Gastroesophageal sphincter (tissue), 3 donors: ENCODE measurements around the gene DHX35.

ENCODE experiments used
- CTCF ChIP-seq, 4 experiments: fragments of 200-600 bp in 2 of 4; fragments of 450-650 bp in 2 of 4; sonication (generic) in 1 of 4; IDR thresholded peaks; one replicate each; pipeline ENCODE4 v1.5.1; 2017 to 2019; ENCODE audit warnings: antibody characterized with exemption in 4 of 4, mild to moderate bottlenecking in 2 of 4, moderate library complexity in 2 of 4
- EP300 ChIP-seq: sonication (generic); formaldehyde crosslinking; IDR thresholded peaks from one replicate; pipeline ENCODE4 v1.6.1; 2017; ENCODE audit warnings: antibody characterized with exemption, mild to moderate bottlenecking
- POLR2A ChIP-seq, 2 donors: fragments of 450-650 bp; IDR thresholded peaks; one replicate each; pipeline ENCODE4 v1.6.1; 2017; ENCODE audit warnings: antibody characterized with exemption in 2 of 2, mild to moderate bottlenecking in 2 of 2, moderate library complexity in 1 of 2
- POLR2AphosphoS5 ChIP-seq: sonication (generic); formaldehyde crosslinking; IDR thresholded peaks from one replicate; pipeline ENCODE4 v1.6.1; 2017; ENCODE audit warnings: antibody characterized with exemption

- TF ChIP-seq CTCF (IDR thresholded peaks at IDR 0.05) (no peak), POLR2A (IDR thresholded peaks at IDR 0.05) (no peak), POLR2AphosphoS5 (no peak), EP300 (no peak)
Measured at GRCh38 chr20:38963745-38964144, 1.6 kb downstream of the DHX35 start.
